GM19239 (cell line): ENCODE data around the gene SFRP5.

Experiments
- DNase-seq: peaks from one replicate; pipeline ENCODE4 v3.0.0; 2011; ENCODE audit warnings: low spot score; ENCODE audit not compliant: insufficient read length
- FAIRE-seq: peaks from 2 replicates; lab custom pipeline; 2011; peaks lifted over from hg19 to GRCh38; lab: Jason Lieb, UNC

Gene SFRP5

GRCh38 chr10:97743169-97743943, 28.4 kb downstream of the SFRP5 start:
- no peak for FAIRE-seq
- no peak for DNase-seq

GRCh38 chr10:97740613-97741012, 31.2 kb downstream of the SFRP5 start:
- no peak for DNase-seq
- FAIRE-seq = no peak

- DNase-seq (no peak), FAIRE-seq (no peak)
Observed at GRCh38 chr10:97738616-97739015, 33.2 kb downstream of the SFRP5 start.

GRCh38 chr10:97737770-97738265, 34.0 kb downstream of the SFRP5 start:
- DNase-seq = no peak
- no peak for FAIRE-seq

GRCh38 chr10:97736902-97737769, 34.7 kb downstream of the SFRP5 start, which contains the start of gene ZFYVE27:
TSS of gene ZFYVE27 (plus strand) at chr10:97737128. CDS start at chr10:97738478, 1,350 bp downstream.
- peak; percentile 89 for FAIRE-seq

GRCh38 chr10:97736403-97736901, 35.3 kb downstream of the SFRP5 start:
- no peak for FAIRE-seq
- no peak for DNase-seq

More at GRCh38 chr10:97736902-97737769, 34.7 kb downstream of the SFRP5 start, which contains the start of gene ZFYVE27:
- DNase-seq = peak; percentile 90

- DNase-seq = no peak
- FAIRE-seq = no peak
Observed at GRCh38 chr10:97734021-97734420, 37.8 kb downstream of the SFRP5 start.

- no peak for FAIRE-seq
- DNase-seq = no peak
Observed at GRCh38 chr10:97733256-97733655, 38.5 kb downstream of the SFRP5 start.

- DNase-seq (no peak), FAIRE-seq (no peak)
Observed at GRCh38 chr10:97732052-97732359, 39.8 kb downstream of the SFRP5 start.

- FAIRE-seq (peak; percentile 86), DNase-seq (no peak)
Observed at GRCh38 chr10:97731346-97732051, 40.3 kb downstream of the SFRP5 start.

- no peak for DNase-seq
Observed at GRCh38 chr10:97729014-97729413, 42.8 kb downstream of the SFRP5 start.

GRCh38 chr10:97726636-97727178, 45.1 kb downstream of the SFRP5 start:
- FAIRE-seq = no peak
- no peak for DNase-seq

More at GRCh38 chr10:97729014-97729413, 42.8 kb downstream of the SFRP5 start:
- no peak for FAIRE-seq

- FAIRE-seq (no peak), DNase-seq (no peak)
Observed at GRCh38 chr10:97724341-97724941, 47.4 kb downstream of the SFRP5 start.

- DNase-seq (no peak), FAIRE-seq (no peak)
Observed at GRCh38 chr10:97723001-97723400, 48.8 kb downstream of the SFRP5 start.

GRCh38 chr10:97721871-97722780, 49.7 kb downstream of the SFRP5 start:
- DNase-seq = no peak
- no peak for FAIRE-seq

- no peak for FAIRE-seq
Observed at GRCh38 chr10:97719602-97720001, 52.2 kb downstream of the SFRP5 start.

GRCh38 chr10:97718659-97719142, 53.1 kb downstream of the SFRP5 start:
- DNase-seq = no peak
- no peak for FAIRE-seq

More at GRCh38 chr10:97719602-97720001, 52.2 kb downstream of the SFRP5 start:
- DNase-seq = no peak

GRCh38 chr10:97718178-97718577, 53.6 kb downstream of the SFRP5 start:
- DNase-seq (no peak), FAIRE-seq (no peak)
